Osteoblast (primary cell): ENCODE data around the gene TMEM259. TPM values are rescaled to one million over a fixed set of nuclear protein-coding genes. Genes with fewer than 3 reads are reported as not detected.

Source experiments
- DNase-seq: peaks from one replicate; pipeline ENCODE4 v3.0.0; 2011; ENCODE audit warnings: low spot score, mixed read lengths; ENCODE audit not compliant: insufficient read length; ENCODE audit errors: missing footprints
- H2AFZ ChIP-seq: 2 replicates; pipeline ENCODE4 v1.6.0; 2011; ENCODE audit warnings: mild to moderate bottlenecking, low read length
- H3K27ac ChIP-seq: 2 replicates; pipeline ENCODE4 v1.5.1; 2011; ENCODE audit warnings: mild to moderate bottlenecking, low read depth, low read length, moderate library complexity
- H3K27me3 ChIP-seq: 2 replicates; pipeline ENCODE4 v1.6.0; 2012; ENCODE audit warnings: mild to moderate bottlenecking, control low read depth, inconsistent platforms, low read length, moderate library complexity; ENCODE audit not compliant: insufficient read depth
- H3K36me3 ChIP-seq: 2 replicates; pipeline ENCODE4 v1.5.1; 2011; ENCODE audit warnings: mild to moderate bottlenecking, low read length, control low read depth, moderate library complexity; ENCODE audit not compliant: insufficient read depth
- H3K4me1 ChIP-seq: 2 replicates; pipeline ENCODE4 v1.5.1; 2011; ENCODE audit warnings: mild to moderate bottlenecking, low read length, control low read depth, moderate library complexity; ENCODE audit not compliant: insufficient read depth
- H3K4me2 ChIP-seq: 2 replicates; pipeline ENCODE4 v1.6.0; 2011; ENCODE audit warnings: mild to moderate bottlenecking, low read length; ENCODE audit not compliant: insufficient read depth
- H3K4me3 ChIP-seq: fragments of 200-600 bp; sonication (generic); 3 replicates; pipeline ENCODE4 v1.5.1; 2012; ENCODE audit warnings: mild to moderate bottlenecking, low read length, inconsistent platforms; ENCODE audit not compliant: insufficient read depth
- H3K79me2 ChIP-seq: 2 replicates; pipeline ENCODE4 v1.6.0; 2012; ENCODE audit warnings: mild to moderate bottlenecking, low read length, control low read depth, inconsistent platforms; ENCODE audit not compliant: insufficient read depth
- H3K9me3 ChIP-seq: 2 replicates; pipeline ENCODE4 v1.5.1; 2011; ENCODE audit warnings: low read depth, low read length, control low read depth
- H4K20me1 ChIP-seq: 2 replicates; pipeline ENCODE4 v1.6.0; 2012; ENCODE audit warnings: mild to moderate bottlenecking, low read length, control low read depth; ENCODE audit not compliant: insufficient read depth
- CTCF ChIP-seq: IDR thresholded peaks from 2 replicates; pipeline ENCODE4 v1.5.1; 2011; ENCODE audit warnings: mild to moderate bottlenecking, low read depth, low read length, moderate library complexity; ENCODE audit errors: extremely low read depth
- total RNA-seq: library from RNA; depleted of rRNA; stranded (reverse); fragments of >200 nt; gene quantifications from 2 replicates; pipeline ENCODE4 v1.2.3, GENCODE V29; 2012

The TMEM259 gene
- total RNA-seq, 1 donor, result 84.0 TPM

- H3K27ac ChIP-seq, result peak overlapping the region; percentile 17
Observed at GRCh38 chr19:1037621-1038064, 16.7 kb upstream of the TMEM259 start.

DNA sequence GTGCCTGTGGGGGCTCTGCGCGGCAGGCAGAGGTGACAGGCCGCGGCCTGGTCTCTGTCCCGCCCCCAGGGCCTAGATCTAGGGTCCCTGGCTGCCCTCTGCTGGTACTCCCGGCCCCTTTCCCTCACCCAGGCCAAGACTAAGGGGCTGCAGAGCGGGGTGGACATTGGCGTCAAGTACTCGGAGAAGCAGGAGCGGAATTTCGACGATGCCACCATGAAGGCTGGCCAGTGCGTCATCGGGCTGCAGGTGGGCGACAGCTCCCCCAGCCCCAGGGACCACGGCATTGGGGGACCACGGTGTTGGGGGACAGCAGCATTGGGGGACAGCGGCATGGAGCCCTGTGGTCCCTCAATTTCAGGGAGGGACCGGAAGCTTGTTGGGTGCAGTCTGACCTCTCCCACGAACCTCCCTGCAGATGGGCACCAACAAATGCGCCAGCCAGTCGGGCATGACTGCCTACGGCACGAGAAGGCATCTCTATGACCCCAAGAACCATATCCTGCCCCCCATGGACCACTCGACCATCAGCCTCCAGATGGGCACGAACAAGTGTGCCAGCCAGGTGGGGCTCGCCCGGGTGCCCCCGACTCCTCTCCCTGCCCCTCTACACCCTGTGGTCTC, 15.2 kb upstream of the TMEM259 start:
- Histone ChIP-seq H3K9me3 (no peaks in the 10 kb centered on the region), H4K20me1 (peaks cover 48% of the 10 kb centered on the region)
- no peak for TF ChIP-seq CTCF

More at GRCh38 chr19:1037621-1038064, 16.7 kb upstream of the TMEM259 start:
- no peak for DNase-seq
- Histone ChIP-seq H3K79me2 (peaks cover 11% of the 10 kb centered on the region), H3K4me1 (peaks cover 38% of the 10 kb centered on the region), H3K9me3 (no peaks in the 10 kb centered on the region), H4K20me1 (peaks cover 39% of the 10 kb centered on the region), H3K4me3 (no peak overlapping the region), H3K4me2 (peak overlapping the region; percentile 3), H2AFZ (no peak overlapping the region), H3K27me3 (no peaks in the 10 kb centered on the region), H3K36me3 (peaks cover 38% of the 10 kb centered on the region)
- no peak for TF ChIP-seq CTCF

GRCh38 chr19:1032264-1032867, 11.4 kb upstream of the TMEM259 start:
- Histone ChIP-seq H3K36me3 (peaks cover 41% of the 10 kb centered on the region), H2AFZ (no peak overlapping the region), H3K4me2 (no peak overlapping the region), H3K27me3 (no peaks in the 10 kb centered on the region), H3K79me2 (peaks cover 56% of the 10 kb centered on the region), H3K4me3 (no peak overlapping the region), H3K9me3 (no peaks in the 10 kb centered on the region), H3K27ac (no peak overlapping the region), H3K4me1 (peaks cover 6% of the 10 kb centered on the region), H4K20me1 (peaks cover 53% of the 10 kb centered on the region)
- DNase-seq, result no peak
- TF ChIP-seq CTCF, result no peak

More for the DNA sequence above, 15.2 kb upstream of the TMEM259 start:
- H3K79me2 ChIP-seq, result peaks cover 21% of the 10 kb centered on the region
- no peaks in the 10 kb centered on the region for H3K27me3 ChIP-seq
- H3K4me3 ChIP-seq, result no peak overlapping the region
- no peak overlapping the region for H3K4me2 ChIP-seq
- DNase-seq, result no peak
- H2AFZ ChIP-seq, result no peak overlapping the region
- peaks cover 25% of the 10 kb centered on the region for H3K4me1 ChIP-seq
- H3K27ac ChIP-seq, result no peak overlapping the region
- H3K36me3 ChIP-seq, result peaks cover 46% of the 10 kb centered on the region
